GM18499 (cell line): Measurements from ENCODE around the gene SLC2A4RG.

Source experiments
- ATAC-seq: cut with Tn5 transposase; IDR thresholded peaks from one replicate; pipeline ENCODE4 v1.9.1; 2021; ENCODE audit warnings: moderate number of reproducible peaks; ENCODE audit not compliant: insufficient read depth, unreplicated experiment

Gene SLC2A4RG

GRCh38 chr20:63699466-63700198, 39.9 kb upstream of the SLC2A4RG start:
- no peak for ATAC-seq

GRCh38 chr20:63700199-63701050, 39.2 kb upstream of the SLC2A4RG start:
- no peak for ATAC-seq

GRCh38 chr20:63701051-63701328, 38.6 kb upstream of the SLC2A4RG start:
- no peak for ATAC-seq

- ATAC-seq = no peak
Observed at GRCh38 chr20:63701329-63702035, 38.1 kb upstream of the SLC2A4RG start.

- no peak for ATAC-seq
Observed at GRCh38 chr20:63702036-63702665, 37.4 kb upstream of the SLC2A4RG start.

GRCh38 chr20:63702751-63703470, 36.7 kb upstream of the SLC2A4RG start:
- ATAC-seq = no peak

GRCh38 chr20:63703471-63703975, 36.1 kb upstream of the SLC2A4RG start:
- ATAC-seq = no peak

GRCh38 chr20:63703976-63704748, 35.4 kb upstream of the SLC2A4RG start:
- ATAC-seq = no peak

- no peak for ATAC-seq
Observed at GRCh38 chr20:63704749-63705117, 34.8 kb upstream of the SLC2A4RG start.

GRCh38 chr20:63705232-63706026, 34.1 kb upstream of the SLC2A4RG start:
- no peak for ATAC-seq

- no peak for ATAC-seq
Observed at GRCh38 chr20:63706027-63706695, 33.4 kb upstream of the SLC2A4RG start.

GRCh38 chr20:63706852-63707557, 32.6 kb upstream of the SLC2A4RG start:
- ATAC-seq = no peak

- ATAC-seq = no peak
Observed at GRCh38 chr20:63707558-63708300, 31.8 kb upstream of the SLC2A4RG start, which contains the start of the genes ARFRP1 and ZGPAT. TSS of gene ARFRP1 (minus strand) at chr20:63707976. CDS start at chr20:63707091, 885 bp downstream. TSS of gene ZGPAT (plus strand) at chr20:63708039. CDS start at chr20:63708581, 542 bp downstream.

- no peak for ATAC-seq
Observed at GRCh38 chr20:63708301-63709148, 31.1 kb upstream of the SLC2A4RG start.

- ATAC-seq = no peak
Observed at GRCh38 chr20:63709149-63709527, 30.4 kb upstream of the SLC2A4RG start.
